Activated T-cell treated with anti-CD3 and anti-CD28 coated beads, Interleukin-2, amount 50 U/mL, for 24 hours (primary cell): ENCODE measurements around the gene OTOS.

Source experiments
- DNase-seq: peaks from one replicate; pipeline ENCODE4 v3.0.0-alpha.2; 2020
- H3K27ac Mint-ChIP-seq: 2 replicates; pipeline ENCODE4 v1.8.0; 2020; ENCODE audit warnings: mild to moderate bottlenecking, mixed read lengths
- H3K27me3 Mint-ChIP-seq: 2 replicates; pipeline ENCODE4 v1.8.0; 2020; ENCODE audit warnings: mixed read lengths
- H3K36me3 Mint-ChIP-seq: 2 replicates; pipeline ENCODE4 v1.8.0; 2020; ENCODE audit warnings: low read depth, mixed read lengths
- H3K4me1 Mint-ChIP-seq: 2 replicates; pipeline ENCODE4 v1.8.0; 2020; ENCODE audit warnings: low read depth, mixed read lengths
- H3K4me3 Mint-ChIP-seq: 2 replicates; pipeline ENCODE4 v1.8.0; 2020; ENCODE audit warnings: mild to moderate bottlenecking, moderate library complexity, mixed read lengths
- H3K9me3 Mint-ChIP-seq: 2 replicates; pipeline ENCODE4 v1.8.0; 2020; ENCODE audit warnings: mixed read lengths

OTOS gene

DNA sequence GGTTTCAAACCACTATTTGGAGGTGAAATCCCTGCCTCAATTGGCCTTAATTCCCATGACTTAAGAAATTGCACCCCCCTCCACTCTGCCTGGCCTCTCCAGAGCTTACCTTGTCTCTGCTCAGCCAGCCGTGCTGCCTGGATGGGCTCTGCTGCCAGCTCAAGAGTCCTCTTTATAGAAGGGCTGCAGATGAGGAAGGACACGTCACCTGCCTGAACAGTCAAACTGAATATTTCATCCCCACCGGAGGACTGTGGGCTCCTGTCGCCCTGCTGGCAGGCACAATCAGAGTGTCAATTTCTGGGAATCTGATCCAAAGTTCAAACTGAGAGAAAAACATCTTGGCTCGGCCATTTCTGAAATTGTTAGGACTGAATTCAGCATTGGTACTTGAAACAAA lies at the start of gene OTOS:
OTOS (minus strand) TSS at position 148 of the 400 bp plus-strand sequence. CDS start 332 bp downstream, outside the sequence.
- Mint-ChIP-seq H3K27me3 (peaks cover 5% of the 10 kb centered on the region), H3K4me1 (peaks cover 13% of the 10 kb centered on the region), H3K36me3 (peaks cover 8% of the 10 kb centered on the region), H3K4me3 (no peak within 1 kb of the TSS), H3K27ac (no peak within 1 kb of the TSS), H3K9me3 (no peaks in the 10 kb centered on the region)
- DNase-seq, result peak; percentile 12

DNA sequence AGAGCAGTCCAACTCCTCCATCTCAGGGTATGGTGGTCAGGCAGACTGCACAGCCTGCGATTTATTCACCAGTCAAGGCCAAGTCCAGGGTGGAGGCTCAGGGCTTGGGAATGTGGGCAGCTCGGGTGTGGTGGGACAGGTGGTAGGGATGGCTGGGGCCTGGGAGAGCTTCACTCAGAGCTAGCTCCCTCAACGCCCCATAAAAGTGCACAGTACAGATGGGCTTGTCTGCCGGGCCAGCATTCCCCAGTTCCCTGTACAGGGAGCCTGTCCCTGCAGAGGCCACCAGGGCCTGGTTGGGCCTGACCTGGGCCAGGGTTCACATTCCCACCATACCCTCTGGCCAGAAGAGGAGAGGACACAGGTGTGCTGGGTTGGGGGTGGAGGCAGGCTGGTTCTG lies 49.2 kb upstream of the OTOS start:
- peaks cover 17% of the 10 kb centered on the region for H3K9me3 Mint-ChIP-seq
- no peaks in the 10 kb centered on the region for H3K4me1 Mint-ChIP-seq
- DNase-seq, result no peak
- H3K27ac Mint-ChIP-seq, result no peak overlapping the region
- peaks cover 45% of the 10 kb centered on the region for H3K27me3 Mint-ChIP-seq
- H3K4me3 Mint-ChIP-seq, result no peak overlapping the region
- no peaks in the 10 kb centered on the region for H3K36me3 Mint-ChIP-seq

GRCh38 chr2:240187989-240188590 lies 47.6 kb upstream of the OTOS start:
- no peak for DNase-seq
- Mint-ChIP-seq H3K27ac (no peak overlapping the region), H3K4me1 (no peaks in the 10 kb centered on the region), H3K27me3 (peaks cover 45% of the 10 kb centered on the region), H3K36me3 (no peaks in the 10 kb centered on the region), H3K9me3 (peaks cover 17% of the 10 kb centered on the region), H3K4me3 (no peak overlapping the region)

DNA sequence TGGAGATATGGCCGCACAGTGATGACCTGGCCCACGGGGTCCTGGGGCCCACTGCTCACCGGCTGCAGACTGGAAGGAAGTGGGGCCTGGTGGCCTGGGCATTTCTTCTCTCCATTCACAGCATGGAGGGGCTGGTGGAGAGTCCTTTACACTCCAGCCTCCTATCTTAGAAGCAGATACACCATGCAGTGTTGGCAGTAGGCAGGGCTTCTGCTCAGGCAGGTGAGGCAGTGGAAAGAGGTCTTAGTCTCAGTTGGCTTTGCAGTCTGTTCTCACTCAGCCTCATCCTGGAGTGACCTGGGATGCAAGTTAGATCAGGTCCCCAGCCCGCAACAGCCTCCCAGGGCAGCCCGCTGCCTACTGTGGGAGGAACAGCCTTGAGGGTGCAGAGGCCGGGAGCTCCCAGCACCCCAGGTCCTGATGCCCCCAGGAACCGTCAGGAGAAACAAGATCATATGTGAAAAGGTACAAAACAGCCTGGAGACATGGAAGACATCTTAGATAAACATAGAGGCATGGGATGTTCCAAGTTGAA lies 45.8 kb upstream of the OTOS start:
- H3K4me3 Mint-ChIP-seq, result no peak overlapping the region
- H3K36me3 Mint-ChIP-seq, result no peaks in the 10 kb centered on the region
- DNase-seq, result no peak
- H3K4me1 Mint-ChIP-seq, result no peaks in the 10 kb centered on the region
- no peak overlapping the region for H3K27ac Mint-ChIP-seq
- peaks cover 46% of the 10 kb centered on the region for H3K27me3 Mint-ChIP-seq
- H3K9me3 Mint-ChIP-seq, result peaks cover 17% of the 10 kb centered on the region

DNA sequence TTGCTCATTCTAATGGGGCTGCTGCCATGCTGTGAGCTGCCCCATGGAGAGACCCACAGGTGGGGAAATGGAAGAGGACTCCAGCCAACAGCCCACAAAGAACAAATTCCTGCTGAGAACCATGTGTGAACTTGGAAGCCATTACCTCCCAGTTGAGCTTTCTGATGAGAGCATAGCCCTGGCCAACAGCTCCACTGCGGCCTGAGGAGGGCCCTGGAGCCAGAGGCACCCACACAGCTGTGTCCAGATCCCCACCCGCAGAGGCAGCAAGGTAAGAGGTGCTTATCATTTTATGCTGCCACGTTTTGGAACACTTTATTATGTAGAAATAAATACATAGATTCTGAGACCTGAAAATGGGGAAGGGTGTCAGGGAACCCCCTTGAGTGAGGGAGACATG lies 44.2 kb upstream of the OTOS start:
- H3K9me3 Mint-ChIP-seq, result peaks cover 17% of the 10 kb centered on the region
- DNase-seq, result no peak
- no peaks in the 10 kb centered on the region for H3K36me3 Mint-ChIP-seq
- H3K4me3 Mint-ChIP-seq, result no peak overlapping the region
- H3K27ac Mint-ChIP-seq, result no peak overlapping the region
- H3K4me1 Mint-ChIP-seq, result no peaks in the 10 kb centered on the region
- peaks cover 54% of the 10 kb centered on the region for H3K27me3 Mint-ChIP-seq

- Mint-ChIP-seq H3K27ac (no peak overlapping the region), H3K4me3 (no peak overlapping the region), H3K27me3 (peaks cover 55% of the 10 kb centered on the region), H3K9me3 (peaks cover 15% of the 10 kb centered on the region), H3K36me3 (no peaks in the 10 kb centered on the region), H3K4me1 (no peaks in the 10 kb centered on the region)
- DNase-seq, result no peak
Observed at GRCh38 chr2:240183875-240184590, 43.6 kb upstream of the OTOS start.

DNA sequence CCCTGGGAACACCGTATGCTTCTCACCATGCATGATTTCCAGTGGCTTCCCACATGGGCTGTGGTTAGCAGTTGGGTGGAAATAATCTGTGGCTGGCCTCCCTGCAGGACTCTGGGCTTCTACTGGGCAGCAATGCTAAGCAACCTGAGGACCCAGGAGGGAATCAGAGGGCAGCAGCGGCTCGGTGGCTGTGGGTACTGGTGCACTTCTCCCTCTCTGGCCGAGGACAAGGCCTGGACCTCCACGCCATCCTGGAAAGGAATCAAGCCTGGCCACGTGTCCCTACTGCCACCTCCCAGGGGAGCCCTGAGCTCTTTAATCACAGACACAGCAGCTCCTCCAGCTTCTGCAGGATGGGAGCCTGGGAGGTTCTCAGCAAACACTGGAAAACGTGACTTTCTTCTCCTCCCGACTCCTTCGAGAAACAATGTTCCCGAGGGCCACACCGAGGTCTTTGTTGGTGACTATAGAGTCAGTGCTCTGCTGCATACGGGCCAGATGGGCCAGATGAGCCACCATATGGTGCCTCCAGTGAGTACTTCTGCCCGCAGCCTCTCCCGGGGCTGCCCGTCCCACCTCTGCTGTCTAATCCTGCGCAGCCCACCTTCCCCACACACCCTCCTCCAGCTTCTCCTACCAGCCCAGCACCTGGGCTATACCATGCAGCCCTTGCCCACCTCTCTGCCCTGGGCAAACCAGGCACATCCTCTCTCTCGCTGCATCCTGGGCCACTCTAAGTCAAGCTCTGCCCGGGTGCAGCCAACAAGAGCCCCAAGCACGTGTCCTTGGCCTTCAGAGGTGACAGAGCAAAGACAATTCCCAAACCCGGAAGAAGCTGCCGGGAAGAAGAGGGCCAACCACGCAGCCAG lies 42.8 kb upstream of the OTOS start:
- H3K9me3 Mint-ChIP-seq, result peaks cover 7% of the 10 kb centered on the region
- no peaks in the 10 kb centered on the region for H3K4me1 Mint-ChIP-seq
- peaks cover 62% of the 10 kb centered on the region for H3K27me3 Mint-ChIP-seq
- H3K4me3 Mint-ChIP-seq, result no peak overlapping the region
- no peaks in the 10 kb centered on the region for H3K36me3 Mint-ChIP-seq
- no peak overlapping the region for H3K27ac Mint-ChIP-seq
- DNase-seq, result no peak

- Mint-ChIP-seq H3K36me3 (no peaks in the 10 kb centered on the region), H3K27ac (no peak overlapping the region), H3K4me1 (no peaks in the 10 kb centered on the region), H3K27me3 (peaks cover 64% of the 10 kb centered on the region), H3K9me3 (peaks cover 3% of the 10 kb centered on the region), H3K4me3 (no peak overlapping the region)
- DNase-seq, result no peak
Observed at GRCh38 chr2:240182476-240182875, 42.0 kb upstream of the OTOS start.

GRCh38 chr2:240182001-240182400 lies 41.5 kb upstream of the OTOS start:
- no peaks in the 10 kb centered on the region for H3K4me1 Mint-ChIP-seq
- no peaks in the 10 kb centered on the region for H3K36me3 Mint-ChIP-seq
- peaks cover 3% of the 10 kb centered on the region for H3K9me3 Mint-ChIP-seq
- no peak overlapping the region for H3K27ac Mint-ChIP-seq
- peaks cover 66% of the 10 kb centered on the region for H3K27me3 Mint-ChIP-seq
- no peak for DNase-seq
- no peak overlapping the region for H3K4me3 Mint-ChIP-seq

DNA sequence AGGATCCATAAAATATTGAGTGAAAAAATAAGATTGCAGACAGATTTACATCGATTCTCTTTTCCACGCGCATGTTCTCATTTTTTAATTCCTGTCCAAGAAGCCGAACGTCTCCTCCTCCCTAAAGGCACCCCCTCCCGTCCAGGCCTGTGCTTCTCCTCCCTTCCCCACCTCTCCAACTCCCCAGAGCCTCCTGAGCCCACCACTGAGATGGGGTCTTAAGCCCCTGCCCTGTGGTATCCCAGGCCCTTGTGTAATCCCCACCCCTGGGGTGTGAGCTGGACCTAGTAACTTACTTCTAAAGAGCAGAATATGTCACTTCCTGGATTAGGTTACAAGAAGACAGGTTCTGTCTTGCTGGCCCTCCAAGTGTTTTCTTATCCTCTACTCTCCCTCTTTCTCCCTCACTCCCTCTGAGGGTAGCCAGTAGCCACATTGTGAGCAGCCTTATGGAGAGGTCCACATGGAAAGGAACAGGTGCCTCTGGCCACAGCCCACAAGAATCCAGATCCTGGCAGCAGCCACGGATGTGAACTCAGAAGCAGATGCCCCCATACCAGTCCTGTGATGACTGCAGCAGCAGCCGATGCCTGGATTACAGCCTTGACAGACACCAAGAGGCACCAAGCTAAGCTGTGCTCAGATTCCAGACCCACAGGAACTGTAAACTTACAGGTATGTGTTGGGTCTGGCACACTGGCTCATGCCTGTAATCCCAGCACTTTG lies 39.6 kb upstream of the OTOS start:
- Mint-ChIP-seq H3K36me3 (no peaks in the 10 kb centered on the region), H3K4me3 (no peak overlapping the region), H3K9me3 (no peaks in the 10 kb centered on the region), H3K4me1 (no peaks in the 10 kb centered on the region), H3K27ac (no peak overlapping the region), H3K27me3 (peaks cover 68% of the 10 kb centered on the region)
- DNase-seq, result no peak

DNA sequence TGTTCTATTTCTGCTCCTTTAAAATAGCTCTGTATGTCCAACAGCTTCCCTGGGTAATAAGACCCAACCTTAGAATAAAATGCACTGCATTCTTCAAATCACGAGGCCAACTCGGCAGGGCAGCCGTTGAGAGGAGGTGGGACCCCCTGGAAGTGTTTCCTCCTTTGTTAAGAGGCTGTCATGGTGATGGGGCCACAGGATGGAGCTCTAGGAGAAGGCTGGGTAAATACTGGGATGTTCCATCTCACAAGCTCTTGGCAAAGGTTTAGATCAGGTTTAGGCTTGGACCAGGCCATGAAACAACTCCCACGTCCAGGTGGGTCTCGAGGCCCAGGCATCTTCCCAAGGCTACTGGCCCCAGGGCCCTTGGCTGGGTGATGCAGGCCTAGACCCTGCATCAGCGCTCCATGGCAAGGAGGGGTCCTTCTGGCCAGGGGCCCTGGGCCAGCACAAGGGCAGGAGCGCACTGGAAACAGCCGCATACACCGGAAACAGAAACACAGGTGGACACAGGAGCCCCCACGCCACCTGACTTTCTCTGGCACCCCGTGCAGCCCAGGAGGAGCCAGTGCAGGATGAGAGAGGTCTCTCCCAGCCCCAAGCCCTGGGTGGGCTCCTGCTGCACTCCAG lies 38.8 kb upstream of the OTOS start:
- Mint-ChIP-seq H3K4me1 (no peaks in the 10 kb centered on the region), H3K27ac (no peak overlapping the region), H3K27me3 (peaks cover 65% of the 10 kb centered on the region), H3K4me3 (no peak overlapping the region), H3K36me3 (no peaks in the 10 kb centered on the region), H3K9me3 (no peaks in the 10 kb centered on the region)
- no peak for DNase-seq

GRCh38 chr2:240178564-240178963 lies 38.1 kb upstream of the OTOS start:
- no peaks in the 10 kb centered on the region for H3K36me3 Mint-ChIP-seq
- no peak overlapping the region for H3K4me3 Mint-ChIP-seq
- no peaks in the 10 kb centered on the region for H3K4me1 Mint-ChIP-seq
- DNase-seq, result no peak
- no peaks in the 10 kb centered on the region for H3K9me3 Mint-ChIP-seq
- peaks cover 64% of the 10 kb centered on the region for H3K27me3 Mint-ChIP-seq
- H3K27ac Mint-ChIP-seq, result no peak overlapping the region

DNA sequence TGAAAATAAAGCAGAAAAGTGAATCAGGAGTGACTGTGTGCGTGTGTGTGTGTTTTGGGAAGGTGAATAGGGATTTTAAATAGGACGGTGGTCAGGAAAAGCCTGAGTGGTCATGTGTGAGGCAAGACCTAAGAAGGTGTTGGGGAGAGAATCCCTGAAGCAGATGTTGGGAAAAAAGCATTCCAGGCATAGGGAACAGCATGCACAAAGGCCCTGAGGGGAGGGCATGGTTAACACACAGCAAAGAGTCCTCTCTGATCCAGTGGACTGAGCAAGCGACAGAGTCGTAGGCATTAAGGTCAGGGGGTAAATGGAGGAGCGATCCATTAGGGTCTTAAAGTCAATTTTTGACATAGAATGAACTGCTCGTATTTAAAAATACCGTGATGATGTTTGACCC lies 34.0 kb upstream of the OTOS start:
- Mint-ChIP-seq H3K4me3 (no peak overlapping the region), H3K27me3 (peaks cover 36% of the 10 kb centered on the region), H3K4me1 (peaks cover 2% of the 10 kb centered on the region), H3K36me3 (no peaks in the 10 kb centered on the region), H3K9me3 (no peaks in the 10 kb centered on the region), H3K27ac (no peak overlapping the region)
- DNase-seq, result no peak
